Measurements from ENCODE around the gene NELFE.
"Not testable (repeated sequence)": the region's sequence is repeated elsewhere in the genome, so short reads cannot be mapped to it uniquely, and the experiment has no call there.

The NELFE gene

GRCh38 chr6:31958741-31959739 is at the start of gene NELFE, which contains the start of gene SKIC2:
Gene NELFE, minus strand, starts transcription at chr6:31958971. Its CDS starts 525 bp downstream, at chr6:31958446.
Gene SKIC2, plus strand, starts transcription at chr6:31959175. Its CDS starts 18 bp downstream, at chr6:31959193.
- peak within 1 kb of the TSS; percentile 100 for H3K4me3 ChIP-seq (ENCODE audit: low read length)
- TF ChIP-seq CTCF (conservative IDR thresholded peaks at IDR 0.05; ENCODE audit: low read length): no peak
- peak; percentile 98 for DNase-seq (ENCODE audit: low read depth)

DNA sequence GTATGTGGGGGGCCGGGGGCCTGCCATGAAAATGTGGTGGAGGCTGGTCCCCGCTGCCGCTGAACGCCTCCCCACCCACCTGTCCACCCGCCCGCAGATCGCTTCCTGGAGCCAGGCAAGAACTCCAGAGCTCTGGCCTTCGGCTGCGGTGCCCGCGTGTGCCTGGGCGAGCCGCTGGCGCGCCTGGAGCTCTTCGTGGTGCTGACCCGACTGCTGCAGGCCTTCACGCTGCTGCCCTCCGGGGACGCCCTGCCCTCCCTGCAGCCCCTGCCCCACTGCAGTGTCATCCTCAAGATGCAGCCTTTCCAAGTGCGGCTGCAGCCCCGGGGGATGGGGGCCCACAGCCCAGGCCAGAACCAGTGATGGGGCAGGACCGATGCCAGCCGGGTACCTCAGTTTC is 49.3 kb upstream of the NELFE start:
- H3K4me3 ChIP-seq (ENCODE audit: low read length); DNase-seq (ENCODE audit: low read depth): not testable (repeated sequence)

DNA sequence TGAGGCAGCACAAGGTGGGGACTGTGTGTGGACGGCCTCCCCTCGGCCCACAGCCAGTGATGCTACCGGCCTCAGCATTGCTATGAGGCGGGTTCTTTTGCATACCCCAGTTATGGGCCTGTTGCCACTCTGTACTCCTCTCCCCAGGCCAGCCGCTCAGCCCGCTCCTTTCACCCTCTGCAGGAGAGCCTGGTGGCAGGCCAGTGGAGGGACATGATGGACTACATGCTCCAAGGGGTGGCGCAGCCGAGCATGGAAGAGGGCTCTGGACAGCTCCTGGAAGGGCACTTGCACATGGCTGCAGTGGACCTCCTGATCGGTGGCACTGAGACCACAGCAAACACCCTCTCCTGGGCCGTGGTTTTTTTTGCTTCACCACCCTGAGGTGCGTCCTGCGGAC is 48.3 kb upstream of the NELFE start:
- not testable (repeated sequence) for DNase-seq (ENCODE audit: low read depth)

DNA sequence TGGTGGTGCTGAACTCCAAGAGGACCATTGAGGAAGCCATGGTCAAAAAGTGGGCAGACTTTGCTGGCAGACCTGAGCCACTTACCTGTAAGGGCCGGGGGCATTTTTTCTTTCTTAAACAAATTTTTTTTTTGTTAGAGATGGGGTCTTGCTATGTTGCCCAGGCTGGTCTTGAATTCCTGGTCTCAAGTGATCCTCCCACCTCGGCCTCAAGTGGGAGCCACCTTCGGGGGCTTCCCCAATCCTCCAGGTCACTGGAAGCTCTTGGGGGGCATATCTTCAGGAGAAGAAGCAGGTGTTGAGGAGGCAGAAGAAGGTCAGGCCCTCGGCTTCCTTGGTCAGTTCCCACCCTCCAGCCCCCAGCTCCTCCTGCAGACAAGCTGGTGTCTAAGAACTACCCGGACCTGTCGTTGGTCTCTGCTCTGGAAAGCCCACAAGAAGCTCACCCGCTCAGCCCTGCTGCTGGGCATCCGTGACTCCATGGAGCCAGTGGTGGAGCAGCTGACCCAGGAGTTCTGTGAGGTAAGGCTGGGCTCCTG is 47.3 kb upstream of the NELFE start:
- not testable (repeated sequence) for DNase-seq (ENCODE audit: low read depth); H3K4me3 ChIP-seq (ENCODE audit: low read length)

More for the DNA sequence above, 48.3 kb upstream of the NELFE start:
- H3K4me3 ChIP-seq (ENCODE audit: low read length): not testable (repeated sequence)

DNA sequence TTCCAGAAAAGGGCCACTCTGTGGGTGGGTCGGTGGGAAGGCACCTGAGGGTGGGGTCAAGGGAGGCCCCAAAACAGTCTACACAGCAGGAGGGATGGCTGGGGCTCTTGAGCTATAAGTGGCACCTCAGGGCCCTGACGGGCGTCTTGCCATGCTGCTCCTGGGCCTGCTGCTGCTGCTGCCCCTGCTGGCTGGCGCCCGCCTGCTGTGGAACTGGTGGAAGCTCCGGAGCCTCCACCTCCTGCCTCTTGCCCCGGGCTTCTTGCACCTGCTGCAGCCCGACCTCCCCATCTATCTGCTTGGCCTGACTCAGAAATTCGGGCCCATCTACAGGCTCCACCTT is 46.7 kb upstream of the NELFE start:
- not testable (repeated sequence) for H3K4me3 ChIP-seq (ENCODE audit: low read length); DNase-seq (ENCODE audit: low read depth)

GRCh38 chr6:32004864-32005537 is 46.2 kb upstream of the NELFE start:
- H3K4me3 ChIP-seq (ENCODE audit: low read length); DNase-seq (ENCODE audit: low read depth): not testable (repeated sequence)

- not testable (repeated sequence) for H3K4me3 ChIP-seq (ENCODE audit: low read length); DNase-seq (ENCODE audit: low read depth)
Observed at GRCh38 chr6:32004393-32004792, 45.6 kb upstream of the NELFE start.

DNA sequence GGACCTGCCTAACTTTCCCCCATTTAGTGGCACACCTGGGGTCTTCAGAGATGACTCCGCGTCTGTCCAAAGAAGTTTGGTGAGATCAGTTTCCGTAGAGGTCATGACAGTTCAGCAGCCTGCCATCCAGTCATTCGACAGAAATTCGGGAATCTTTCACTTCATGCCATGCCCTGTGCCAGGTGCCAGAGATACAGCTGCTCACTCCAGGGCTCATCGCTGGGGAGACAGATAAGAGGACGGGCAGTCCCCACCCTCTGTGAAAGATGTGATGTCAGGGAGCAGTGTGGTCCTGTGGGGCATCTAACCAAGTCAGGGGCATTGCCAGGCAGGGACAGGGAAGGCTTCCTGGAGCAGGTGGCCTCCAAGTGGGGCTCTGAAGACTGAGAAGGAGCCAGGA is 44.5 kb upstream of the NELFE start:
- H3K4me3 ChIP-seq (ENCODE audit: low read length); DNase-seq (ENCODE audit: low read depth): not testable (repeated sequence)

DNA sequence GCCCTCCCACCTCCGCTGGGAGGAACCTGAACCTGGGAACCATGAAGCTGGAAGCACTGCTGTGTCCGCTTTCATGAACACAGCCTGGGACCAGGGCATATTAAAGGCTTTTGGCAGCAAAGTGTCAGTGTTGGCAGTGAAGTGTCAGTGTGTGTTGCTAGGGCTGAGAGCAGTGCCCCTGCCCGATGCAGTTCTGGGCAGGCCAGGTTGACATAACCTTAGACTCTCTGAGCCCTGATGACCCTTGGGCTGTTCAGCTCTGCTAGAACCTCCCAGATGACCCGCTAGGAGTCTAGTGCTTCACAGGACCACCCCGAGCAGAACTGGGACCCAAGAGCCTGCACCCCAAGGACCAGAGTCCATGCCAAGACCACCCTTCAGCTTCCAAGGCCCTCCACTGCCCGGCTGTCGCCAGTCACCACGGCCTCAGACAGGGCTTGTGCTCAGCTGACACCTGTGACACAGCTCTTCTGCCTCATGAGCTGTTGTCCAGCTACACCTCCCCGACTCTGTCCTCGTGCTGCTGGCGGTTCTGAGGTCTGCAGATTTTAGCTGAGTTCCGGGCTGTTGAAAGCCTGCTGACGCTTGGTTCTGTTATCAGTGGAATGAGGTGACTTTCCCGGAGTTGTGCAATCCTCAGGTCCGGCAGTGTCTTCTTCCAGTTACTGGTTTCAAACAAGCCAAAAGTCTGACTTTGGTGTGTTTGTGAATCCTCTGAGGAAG is 43.9 kb upstream of the NELFE start:
- not testable (repeated sequence) for DNase-seq (ENCODE audit: low read depth)

GRCh38 chr6:31996385-31996784 is 37.6 kb upstream of the NELFE start:
- DNase-seq (ENCODE audit: low read depth); H3K4me3 ChIP-seq (ENCODE audit: low read length): not testable (repeated sequence)

More for the DNA sequence above, 43.9 kb upstream of the NELFE start:
- H3K4me3 ChIP-seq (ENCODE audit: low read length): not testable (repeated sequence)

DNA sequence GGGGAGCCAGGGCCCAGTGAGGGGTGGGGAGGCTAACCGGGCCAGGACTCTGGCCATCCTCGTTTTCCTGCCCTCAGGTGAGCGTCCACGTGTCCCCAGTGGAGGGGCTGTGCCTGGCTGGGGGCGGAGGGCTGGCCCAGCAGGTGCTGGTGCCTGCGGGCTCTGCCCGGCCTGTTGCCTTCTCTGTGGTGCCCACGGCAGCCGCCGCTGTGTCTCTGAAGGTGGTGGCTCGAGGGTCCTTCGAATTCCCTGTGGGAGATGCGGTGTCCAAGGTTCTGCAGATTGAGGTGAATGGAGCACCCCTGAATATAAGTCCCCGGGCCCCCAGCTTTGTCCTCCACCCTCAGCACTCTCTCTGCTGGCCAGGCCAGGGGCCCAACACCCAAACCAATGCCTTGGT is 35.6 kb upstream of the NELFE start:
- not testable (repeated sequence) for DNase-seq (ENCODE audit: low read depth); H3K4me3 ChIP-seq (ENCODE audit: low read length)

DNA sequence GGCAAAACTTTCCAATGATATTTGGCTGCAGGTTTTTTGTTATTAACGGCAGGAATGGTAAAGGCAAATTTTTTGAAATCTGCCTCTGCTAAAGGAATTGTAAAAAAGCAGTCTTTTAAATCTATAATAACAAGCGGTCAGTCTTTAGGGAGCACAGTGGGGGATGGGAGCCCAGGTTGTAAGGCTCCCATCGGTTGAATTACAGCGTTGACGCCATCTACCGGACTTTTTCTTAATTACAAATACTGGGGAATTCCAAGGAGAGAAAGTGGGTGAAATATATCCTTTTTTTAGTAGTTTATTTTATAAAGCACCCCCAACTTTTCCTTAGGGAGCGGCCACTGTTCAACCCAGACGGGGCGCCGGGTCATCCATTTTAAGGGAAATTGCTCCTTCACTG is 30.6 kb upstream of the NELFE start:
- not testable (repeated sequence) for H3K4me3 ChIP-seq (ENCODE audit: low read length)

GRCh38 chr6:31981744-31982143 is 23.0 kb upstream of the NELFE start, which contains the start of gene C4A:
Gene C4A, plus strand, starts transcription at chr6:31982057. Its CDS starts 51 bp downstream, at chr6:31982108.
- H3K4me3 ChIP-seq (ENCODE audit: low read length): not testable (repeated sequence)

More for the DNA sequence above, 30.6 kb upstream of the NELFE start:
- DNase-seq (ENCODE audit: low read depth): not testable (repeated sequence)

GRCh38 chr6:31980998-31981397 is 22.2 kb upstream of the NELFE start:
- not testable (repeated sequence) for H3K4me3 ChIP-seq (ENCODE audit: low read length); DNase-seq (ENCODE audit: low read depth)

More at GRCh38 chr6:31981744-31982143, 23.0 kb upstream of the NELFE start, which contains the start of gene C4A:
- not testable (repeated sequence) for DNase-seq (ENCODE audit: low read depth)

DNA sequence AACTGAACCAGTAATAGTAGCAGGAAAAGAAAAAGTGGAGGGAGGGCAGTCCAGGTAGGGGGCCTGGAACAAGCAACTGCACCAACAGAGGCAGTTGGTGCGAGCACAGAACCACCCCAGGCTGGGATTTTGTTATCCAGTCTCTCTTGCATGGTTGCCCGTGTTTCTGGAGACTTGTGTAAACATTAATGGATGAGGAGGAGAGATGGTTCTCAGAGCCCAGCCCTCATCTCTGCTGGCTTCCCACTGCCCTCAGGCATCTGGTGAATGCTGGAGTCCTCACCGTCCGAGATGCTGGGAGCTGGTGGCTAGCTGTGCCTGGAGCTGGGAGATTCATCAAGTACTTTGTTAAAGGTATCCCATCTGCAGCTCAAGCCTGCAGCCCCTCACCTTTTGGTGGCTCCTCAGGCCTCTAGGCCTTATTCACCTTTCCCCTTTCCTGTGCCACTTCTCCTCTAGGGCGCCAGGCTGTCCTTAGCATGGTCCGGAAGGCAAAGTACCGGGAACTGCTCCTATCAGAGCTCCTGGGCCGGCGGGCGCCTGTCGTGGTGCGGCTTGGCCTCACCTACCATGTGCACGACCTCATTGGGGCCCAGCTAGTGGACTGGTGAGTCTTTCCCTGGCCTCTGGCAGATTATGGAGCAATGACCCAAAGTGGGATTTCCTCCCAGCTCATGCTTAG is 21.6 kb upstream of the NELFE start:
- not testable (repeated sequence) for DNase-seq (ENCODE audit: low read depth); H3K4me3 ChIP-seq (ENCODE audit: low read length)
